Measurements from ENCODE around the gene EIF2B4.

The EIF2B4 gene

DNA sequence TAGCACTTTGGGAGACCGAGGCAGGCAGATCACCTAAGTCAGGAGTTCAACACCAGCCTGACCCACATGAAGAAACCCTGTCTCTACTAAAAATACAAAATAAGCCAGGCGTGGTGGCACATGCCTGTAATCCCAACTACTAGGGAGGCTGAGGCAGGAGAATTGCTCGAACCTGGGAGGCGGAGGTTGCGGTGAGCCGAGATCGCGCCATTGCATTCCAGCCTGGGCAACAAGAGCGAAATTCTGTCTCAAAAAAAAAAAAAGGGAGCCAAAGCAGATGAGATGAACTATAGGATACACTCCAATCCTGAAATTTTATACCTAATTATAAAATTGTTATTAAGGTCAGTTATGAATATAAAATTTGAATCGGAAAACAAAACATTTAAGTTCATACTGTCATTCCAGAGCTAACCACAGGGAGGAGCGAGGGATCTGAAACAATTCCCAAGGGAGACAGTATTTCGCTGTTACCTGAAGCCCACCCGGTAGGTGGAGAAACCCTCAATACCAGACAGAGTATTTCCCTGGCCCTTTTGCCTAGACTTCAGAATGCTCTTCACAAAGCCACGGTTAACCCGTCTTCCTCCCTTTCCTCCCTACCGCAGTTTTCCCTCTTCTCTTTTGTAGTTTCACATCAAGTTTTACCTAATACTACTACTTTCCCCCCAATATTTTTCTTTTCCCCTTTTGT is 37.8 kb upstream of the EIF2B4 start:
- DNase-seq (ENCODE audit: low read depth), result no peak
- H3K4me3 ChIP-seq (ENCODE audit: control insufficient read depth, low read depth, low read length), result peak overlapping the region; percentile 100
- TF ChIP-seq, protein P1, sequence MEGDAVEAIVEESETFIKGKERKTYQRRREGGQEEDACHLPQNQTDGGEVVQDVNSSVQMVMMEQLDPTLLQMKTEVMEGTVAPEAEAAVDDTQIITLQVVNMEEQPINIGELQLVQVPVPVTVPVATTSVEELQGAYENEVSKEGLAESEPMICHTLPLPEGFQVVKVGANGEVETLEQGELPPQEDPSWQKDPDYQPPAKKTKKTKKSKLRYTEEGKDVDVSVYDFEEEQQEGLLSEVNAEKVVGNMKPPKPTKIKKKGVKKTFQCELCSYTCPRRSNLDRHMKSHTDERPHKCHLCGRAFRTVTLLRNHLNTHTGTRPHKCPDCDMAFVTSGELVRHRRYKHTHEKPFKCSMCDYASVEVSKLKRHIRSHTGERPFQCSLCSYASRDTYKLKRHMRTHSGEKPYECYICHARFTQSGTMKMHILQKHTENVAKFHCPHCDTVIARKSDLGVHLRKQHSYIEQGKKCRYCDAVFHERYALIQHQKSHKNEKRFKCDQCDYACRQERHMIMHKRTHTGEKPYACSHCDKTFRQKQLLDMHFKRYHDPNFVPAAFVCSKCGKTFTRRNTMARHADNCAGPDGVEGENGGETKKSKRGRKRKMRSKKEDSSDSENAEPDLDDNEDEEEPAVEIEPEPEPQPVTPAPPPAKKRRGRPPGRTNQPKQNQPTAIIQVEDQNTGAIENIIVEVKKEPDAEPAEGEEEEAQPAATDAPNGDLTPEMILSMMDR (IDR thresholded peaks at IDR 0.05; ENCODE audit: control insufficient read depth, insufficient read depth, low read depth, low read length, missing control alignments), result peak; percentile 58

DNA sequence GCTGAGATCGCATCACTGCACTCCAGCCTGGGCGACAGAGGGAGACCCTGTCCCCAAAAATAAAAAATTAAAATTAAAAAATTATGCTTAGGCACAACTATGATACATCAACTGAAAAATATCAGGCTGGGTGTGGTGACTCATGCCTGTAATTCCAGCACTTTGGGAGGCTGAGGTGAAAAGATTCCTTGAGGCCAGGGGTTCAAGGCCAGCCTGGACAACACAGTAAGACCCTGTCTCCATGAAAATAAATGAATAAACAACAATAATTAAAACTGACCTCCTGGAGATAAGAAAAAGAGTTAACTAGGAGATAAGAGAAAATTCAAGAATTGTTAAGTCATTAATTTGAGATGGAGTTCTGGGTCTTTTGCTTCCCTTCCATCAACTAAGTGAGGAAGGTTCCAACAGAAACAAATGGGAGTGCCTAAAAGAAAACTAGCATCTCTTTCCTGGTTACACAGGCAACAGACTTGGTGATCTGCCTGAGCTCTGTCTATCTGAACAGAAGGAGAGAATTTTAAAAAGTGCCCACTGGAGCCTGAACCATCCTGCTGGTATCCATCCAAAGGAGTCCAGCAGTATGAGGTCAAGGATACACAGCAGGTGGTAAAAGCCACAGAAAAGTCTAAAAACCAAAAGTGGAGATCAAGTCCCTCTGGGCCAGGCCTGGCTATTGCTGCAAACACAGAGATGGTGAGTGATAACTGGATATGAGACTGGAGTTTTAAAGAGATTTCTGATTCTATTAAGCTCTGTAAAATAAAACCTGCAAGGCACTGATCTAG is 30.4 kb upstream of the EIF2B4 start:
- TF ChIP-seq, protein P1 (IDR thresholded peaks at IDR 0.05; ENCODE audit: control insufficient read depth, insufficient read depth, low read depth, low read length, missing control alignments), result no peak
- DNase-seq (ENCODE audit: low read depth), result no peak
- no peak overlapping the region for H3K4me3 ChIP-seq (ENCODE audit: control insufficient read depth, low read depth, low read length)

DNA sequence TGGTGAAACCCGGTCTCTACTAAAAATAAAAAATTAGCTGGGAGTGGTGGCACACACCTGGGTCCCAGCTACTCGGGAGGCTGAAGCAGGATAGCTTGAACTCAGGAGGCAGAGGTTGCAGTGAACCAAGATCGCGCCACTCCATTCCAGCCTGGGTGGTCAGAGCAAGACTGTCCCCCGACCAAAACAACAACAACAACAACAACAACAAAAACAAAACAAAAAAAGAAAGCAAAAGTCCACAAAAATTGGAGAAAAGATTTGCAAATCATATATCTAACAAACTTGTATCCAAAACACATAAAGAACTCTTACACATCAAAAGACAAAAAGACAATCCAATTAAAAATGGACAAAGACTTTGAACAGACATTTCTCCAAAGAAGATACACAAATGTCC is 28.8 kb upstream of the EIF2B4 start:
- H3K4me3 ChIP-seq (ENCODE audit: control insufficient read depth, low read depth, low read length), result no peak overlapping the region
- TF ChIP-seq, protein P1 (IDR thresholded peaks at IDR 0.05; ENCODE audit: control insufficient read depth, insufficient read depth, low read depth, low read length, missing control alignments), result no peak
- no peak for DNase-seq (ENCODE audit: low read depth)

DNA sequence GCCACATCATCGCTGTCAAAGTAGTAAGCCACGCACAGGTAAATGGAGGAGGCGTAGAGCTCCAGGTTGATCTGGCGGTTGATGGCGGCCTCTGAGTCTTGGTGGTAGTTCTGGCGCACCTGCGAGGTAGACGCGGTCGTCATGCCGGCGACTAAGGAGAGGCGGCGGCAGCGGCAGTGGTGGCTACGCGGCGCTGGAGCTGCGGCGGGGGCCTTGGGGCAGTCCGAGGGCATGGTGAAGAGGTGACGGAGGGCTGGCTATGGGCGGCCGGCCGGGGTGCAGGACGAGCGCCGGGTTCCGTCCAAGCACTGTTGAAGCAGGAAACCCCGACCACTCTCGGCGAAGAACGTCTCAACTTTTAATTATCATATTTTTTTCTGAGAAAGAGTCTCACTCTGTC is 23.1 kb upstream of the EIF2B4 start:
- no peak for DNase-seq (ENCODE audit: low read depth)
- no peak overlapping the region for H3K4me3 ChIP-seq (ENCODE audit: control insufficient read depth, low read depth, low read length)
- TF ChIP-seq, protein P1 (IDR thresholded peaks at IDR 0.05; ENCODE audit: control insufficient read depth, insufficient read depth, low read depth, low read length, missing control alignments), result no peak

DNA sequence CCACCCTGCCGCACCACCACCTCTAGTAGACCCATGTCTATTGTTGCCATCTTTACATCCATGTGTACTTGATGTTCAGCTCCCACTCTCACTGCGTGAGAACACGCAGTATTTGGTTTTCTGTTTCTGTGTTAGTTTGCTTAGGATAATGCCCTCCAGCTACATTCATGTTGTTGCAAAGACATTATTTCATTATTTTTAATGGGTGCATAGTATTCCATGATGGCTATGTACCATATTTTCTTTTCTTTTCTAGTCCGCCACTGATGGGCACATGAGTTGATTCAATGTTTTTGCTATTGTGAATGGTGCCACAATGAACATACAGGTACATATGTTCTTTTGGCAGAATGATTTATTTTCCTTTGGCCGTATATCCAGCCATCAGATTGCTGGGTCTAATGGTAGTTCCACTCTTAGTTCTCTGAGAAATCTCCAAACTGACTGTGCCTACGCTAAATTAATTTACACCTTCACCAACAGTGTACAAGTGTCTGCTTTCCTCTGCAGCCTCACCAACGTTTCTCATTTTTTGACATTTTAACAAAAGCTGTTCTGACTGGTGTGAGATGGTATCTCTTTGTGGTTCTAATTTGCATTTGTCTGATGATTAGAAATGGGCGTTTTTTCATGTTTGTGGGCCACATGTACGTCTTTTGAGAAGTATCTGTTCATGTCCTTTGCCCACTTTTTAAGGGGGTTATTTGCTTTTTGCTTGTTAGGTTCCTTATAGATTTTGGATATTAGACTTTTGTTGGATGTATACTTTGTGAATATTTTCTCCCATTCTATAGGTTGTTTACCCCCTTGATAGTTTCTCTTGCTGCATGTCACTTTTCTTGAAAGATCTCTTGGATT is 20.9 kb upstream of the EIF2B4 start:
- DNase-seq (ENCODE audit: low read depth), result no peak
- TF ChIP-seq, protein P1 (IDR thresholded peaks at IDR 0.05; ENCODE audit: control insufficient read depth, insufficient read depth, low read depth, low read length, missing control alignments), result no peak
- H3K4me3 ChIP-seq (ENCODE audit: control insufficient read depth, low read depth, low read length), result no peak overlapping the region

DNA sequence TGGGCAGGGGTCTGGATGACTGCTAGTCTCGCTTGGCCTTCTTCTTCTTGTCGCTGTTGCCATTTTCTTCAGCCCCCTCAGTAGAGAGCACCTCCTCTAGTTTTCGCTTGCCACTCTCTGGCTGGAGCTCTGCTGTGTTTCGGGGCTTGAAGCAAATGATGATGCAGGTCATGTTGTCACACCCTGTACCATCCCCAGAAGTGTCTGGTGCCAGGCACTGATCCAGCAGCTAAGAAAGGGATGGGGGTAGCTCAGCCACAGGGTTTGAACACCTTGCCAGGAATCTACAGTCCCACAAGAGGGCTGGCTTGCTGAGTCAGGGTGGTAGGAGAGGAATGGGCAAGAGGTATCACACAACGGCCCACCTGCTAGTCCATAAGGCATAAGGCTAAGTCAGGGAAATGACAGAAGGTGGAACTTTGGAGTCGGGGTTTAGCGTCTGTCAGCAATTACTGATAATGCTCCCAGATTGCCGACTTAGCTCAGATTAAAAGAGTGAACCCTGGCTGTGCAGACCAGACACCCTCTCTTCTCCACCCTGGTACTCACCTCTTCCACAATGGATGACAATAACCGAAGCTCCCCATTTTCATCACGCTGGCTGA is 11.5 kb upstream of the EIF2B4 start:
- H3K4me3 ChIP-seq (ENCODE audit: control insufficient read depth, low read depth, low read length), result no peak overlapping the region
- no peak for DNase-seq (ENCODE audit: low read depth)
- TF ChIP-seq, protein P1 (IDR thresholded peaks at IDR 0.05; ENCODE audit: control insufficient read depth, insufficient read depth, low read depth, low read length, missing control alignments), result no peak
